Omental fat pad (tissue), 4 donors: ENCODE results near the gene SERPINB5. TPM values are rescaled to one million over a fixed set of nuclear protein-coding genes. Genes with fewer than 3 reads are reported as not detected.
"Not testable (repeated sequence)": the region's sequence is repeated elsewhere in the genome, so short reads cannot be mapped to it uniquely, and the experiment has no call there.

Experiments used
- ATAC-seq: fragments of 150-250 bp; one replicate; pipeline ENCODE4 v1.9.1; 2016; ENCODE audit warnings: mild to moderate bottlenecking, moderate library complexity; ENCODE audit not compliant: low FRiP score
- DNase-seq: peaks from one replicate; pipeline ENCODE4 v3.0.0-alpha.2; 2019; ENCODE audit warnings: low spot score
- CTCF ChIP-seq, 3 donors: fragments of 450-650 bp; IDR thresholded peaks; one replicate each; pipeline ENCODE4 v1.5.1; 2016 to 2017; ENCODE audit warnings: antibody characterized with exemption in 3 of 3, mild to moderate bottlenecking in 3 of 3, moderate library complexity in 2 of 3
- total RNA-seq, 4 donors: library from RNA; depleted of rRNA; stranded (reverse); fragments of >200 nt; gene quantifications; one replicate each; pipeline ENCODE4 v1.1.0, GENCODE V29; 2016

The SERPINB5 gene
- total RNA-seq, 4 donors from 2014 or later, result not detected

GRCh38 chr18:63449426-63449825, 27.3 kb upstream of the SERPINB5 start:
- TF ChIP-seq CTCF (IDR thresholded peaks at IDR 0.05), result no peak
- DNase-seq (no peak), ATAC-seq (no peak)

- no peak for ATAC-seq
- no peak for DNase-seq
- no peak for TF ChIP-seq CTCF (IDR thresholded peaks at IDR 0.05)
Observed at GRCh38 chr18:63451799-63452660, 24.7 kb upstream of the SERPINB5 start.

DNA sequence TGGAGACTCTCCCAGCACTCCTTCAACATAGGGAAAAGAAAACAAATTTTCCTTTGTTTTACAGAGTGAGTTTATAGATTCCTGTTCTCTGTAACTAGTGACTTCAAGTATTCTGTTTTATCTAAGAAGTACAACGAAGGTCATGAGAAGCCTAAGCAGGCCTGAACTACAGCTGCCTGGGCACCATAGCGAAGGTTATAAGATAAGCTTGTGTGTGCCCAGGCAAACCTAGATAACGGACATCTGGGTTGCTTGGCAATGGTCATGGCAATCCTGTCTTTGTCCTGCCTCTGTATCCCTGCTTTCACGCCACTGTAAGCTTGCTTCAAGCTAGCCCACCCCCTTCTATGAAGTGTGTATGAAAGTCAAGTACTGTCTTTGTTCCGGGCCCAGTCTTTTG, 24.0 kb upstream of the SERPINB5 start:
- DNase-seq, ATAC-seq: not testable (repeated sequence)

- no peak for TF ChIP-seq CTCF (IDR thresholded peaks at IDR 0.05)
- DNase-seq (no peak), ATAC-seq (no peak)
Observed at GRCh38 chr18:63454497-63454896, 22.3 kb upstream of the SERPINB5 start.

GRCh38 chr18:63457977-63458376, 18.8 kb upstream of the SERPINB5 start:
- TF ChIP-seq CTCF (IDR thresholded peaks at IDR 0.05), result no peak
- DNase-seq (no peak), ATAC-seq (no peak)

DNA sequence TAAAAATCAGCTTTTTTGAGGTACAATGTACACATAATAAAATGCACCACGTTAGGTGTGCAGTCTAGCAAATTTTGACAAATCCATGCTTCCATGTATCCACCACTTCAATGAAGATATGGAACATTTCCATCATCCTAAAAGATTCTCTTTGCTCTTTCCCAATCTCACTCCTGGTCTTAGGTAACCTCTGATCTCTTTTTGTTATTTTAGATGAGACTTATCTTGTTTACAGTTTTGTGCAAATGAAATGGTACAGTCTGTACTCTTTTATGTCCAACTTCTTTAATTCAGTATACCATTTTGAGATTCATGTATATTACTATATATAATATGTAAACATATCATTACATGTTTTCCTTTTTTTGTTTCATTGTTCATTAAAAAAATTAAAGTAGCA, 16.3 kb upstream of the SERPINB5 start:
- no peak for TF ChIP-seq CTCF (IDR thresholded peaks at IDR 0.05)
- DNase-seq (no peak), ATAC-seq (no peak)

DNA sequence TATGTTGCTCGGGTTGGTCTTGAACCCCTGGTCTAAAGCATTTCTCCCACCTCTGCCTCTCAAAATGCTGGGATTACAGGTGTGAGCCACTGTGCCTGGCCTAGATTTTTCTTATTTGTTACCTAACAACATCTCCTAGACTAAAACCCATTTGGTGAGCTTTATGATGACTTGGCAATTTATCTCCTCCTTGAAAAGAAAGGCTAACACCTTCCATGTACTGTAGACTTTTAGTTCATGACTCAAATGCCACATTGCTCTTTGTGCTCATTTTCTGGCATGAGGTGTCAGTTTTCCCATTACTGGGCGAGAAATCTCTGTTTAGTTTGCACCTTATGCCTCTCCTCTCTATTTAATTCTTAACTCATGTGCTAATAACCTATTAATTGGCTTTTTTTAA, 12.3 kb upstream of the SERPINB5 start:
- no peak for DNase-seq
- no peak for TF ChIP-seq CTCF (IDR thresholded peaks at IDR 0.05)
- ATAC-seq, result no peak
